Prostate gland (tissue), 2 donors: ENCODE data around the gene MRPL27. TPM values are rescaled to one million over a fixed set of nuclear protein-coding genes. Genes with fewer than 3 reads are reported as not detected.

Experiments used
- DNase-seq: peaks from one replicate; pipeline ENCODE4 v3.0.0-alpha.2; 2019; ENCODE audit warnings: low spot score
- H3K27ac ChIP-seq, 2 donors: fragments of 200-600 bp; sonication (generic); 2 replicates each; pipeline ENCODE4 v1.5.1; 2017 to 2019
- H3K27me3 ChIP-seq: fragments of 200-600 bp; sonication (generic); replicated peaks from 2 replicates; pipeline ENCODE4 v1.5.1; 2019; ENCODE audit not compliant: insufficient read depth
- H3K36me3 ChIP-seq, 2 donors: fragments of 200-600 bp; sonication (generic); 1 replicate in 1 of 2; 2 replicates in 1 of 2; pipeline versions ENCODE4 v1.5.1 to v1.8.1; 2017 to 2019
- H3K4me1 ChIP-seq: fragments of 200-600 bp; sonication (generic); replicated peaks from 2 replicates; pipeline ENCODE4 v1.5.1; 2019
- H3K4me3 ChIP-seq, 2 donors: fragments of 200-600 bp; sonication (generic); 2 replicates each; pipeline ENCODE4 v1.5.1; 2017 to 2019
- H3K9me3 ChIP-seq: fragments of 200-600 bp; sonication (generic); 2 replicates; pipeline ENCODE4 v1.5.1; 2017
- POLR2A ChIP-seq: fragments of 450-650 bp; IDR thresholded peaks from one replicate; pipeline ENCODE4 v1.6.1; 2016; ENCODE audit warnings: antibody characterized with exemption, mild to moderate bottlenecking
- POLR2AphosphoS5 ChIP-seq: sonication (generic); formaldehyde crosslinking; IDR thresholded peaks from one replicate; pipeline ENCODE4 v1.6.1; 2017; ENCODE audit warnings: antibody characterized with exemption
- WGBS: methylation state at CpG from one replicate; pipeline ENCODE4 v1.1.5; 2018; 5-methylcytosine and 5-hydroxymethylcytosine counted together
- intact Hi-C: fragments of 100-400 bp; cut with DNase I; formaldehyde crosslinking; loops from one replicate; pipeline ENCODE4 v1.14.2; 2022
- total RNA-seq, 2 donors: library from RNA; depleted of rRNA; stranded (reverse); fragments of >200 nt; gene quantifications; one replicate each; pipeline ENCODE4 v1.1.0, GENCODE V29; 2016
- TF ChIP-seq, protein P1 (sequence below), 4 experiments: fragments of 200-600 bp in 2 of 4; fragments of 450-650 bp in 2 of 4; sonication (generic) in 2 of 4; IDR thresholded peaks; 1 replicate in 3 of 4; 2 replicates in 1 of 4; pipeline ENCODE4 v1.5.1; 2016 to 2019; ENCODE audit warnings: antibody characterized with exemption in 4 of 4, mild to moderate bottlenecking in 2 of 4, moderate library complexity in 2 of 4

MRPL27 gene
- total RNA-seq, 2 donors from 2014 or later, result 63.3 to 69.6 TPM

GRCh38 chr17:50326831-50327364 lies 46.1 kb downstream of the MRPL27 start:
- H3K9me3 ChIP-seq, result no peaks in the 10 kb centered on the region
- H3K27me3 ChIP-seq, result no peaks in the 10 kb centered on the region
- 82% methylated on average over 9 of the region's 9 CpGs for WGBS
- intact Hi-C loops, result no loop called here
- no peak overlapping the region for H3K4me3 ChIP-seq
- no peaks in the 10 kb centered on the region for H3K4me1 ChIP-seq
- no peaks in the 10 kb centered on the region for H3K36me3 ChIP-seq
- TF ChIP-seq POLR2AphosphoS5, result no peak
- no peak for TF ChIP-seq POLR2A
- TF ChIP-seq, protein P1, sequence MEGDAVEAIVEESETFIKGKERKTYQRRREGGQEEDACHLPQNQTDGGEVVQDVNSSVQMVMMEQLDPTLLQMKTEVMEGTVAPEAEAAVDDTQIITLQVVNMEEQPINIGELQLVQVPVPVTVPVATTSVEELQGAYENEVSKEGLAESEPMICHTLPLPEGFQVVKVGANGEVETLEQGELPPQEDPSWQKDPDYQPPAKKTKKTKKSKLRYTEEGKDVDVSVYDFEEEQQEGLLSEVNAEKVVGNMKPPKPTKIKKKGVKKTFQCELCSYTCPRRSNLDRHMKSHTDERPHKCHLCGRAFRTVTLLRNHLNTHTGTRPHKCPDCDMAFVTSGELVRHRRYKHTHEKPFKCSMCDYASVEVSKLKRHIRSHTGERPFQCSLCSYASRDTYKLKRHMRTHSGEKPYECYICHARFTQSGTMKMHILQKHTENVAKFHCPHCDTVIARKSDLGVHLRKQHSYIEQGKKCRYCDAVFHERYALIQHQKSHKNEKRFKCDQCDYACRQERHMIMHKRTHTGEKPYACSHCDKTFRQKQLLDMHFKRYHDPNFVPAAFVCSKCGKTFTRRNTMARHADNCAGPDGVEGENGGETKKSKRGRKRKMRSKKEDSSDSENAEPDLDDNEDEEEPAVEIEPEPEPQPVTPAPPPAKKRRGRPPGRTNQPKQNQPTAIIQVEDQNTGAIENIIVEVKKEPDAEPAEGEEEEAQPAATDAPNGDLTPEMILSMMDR (IDR thresholded peaks at IDR 0.05), result no peak
- H3K27ac ChIP-seq, result no peak overlapping the region
- no peak for DNase-seq

- WGBS, result 40% methylated on average over 4 of the region's 4 CpGs
- no peaks in the 10 kb centered on the region for H3K27me3 ChIP-seq
- H3K4me1 ChIP-seq, result no peaks in the 10 kb centered on the region
- intact Hi-C loops, result no loop called here
- H3K27ac ChIP-seq, result no peak overlapping the region
- H3K4me3 ChIP-seq, result no peak overlapping the region
- H3K9me3 ChIP-seq, result no peaks in the 10 kb centered on the region
- no peak for DNase-seq
- no peak for TF ChIP-seq POLR2A
- no peak for TF ChIP-seq POLR2AphosphoS5
- H3K36me3 ChIP-seq, result no peaks in the 10 kb centered on the region
Observed at GRCh38 chr17:50325906-50326305, 47.1 kb downstream of the MRPL27 start.

DNA sequence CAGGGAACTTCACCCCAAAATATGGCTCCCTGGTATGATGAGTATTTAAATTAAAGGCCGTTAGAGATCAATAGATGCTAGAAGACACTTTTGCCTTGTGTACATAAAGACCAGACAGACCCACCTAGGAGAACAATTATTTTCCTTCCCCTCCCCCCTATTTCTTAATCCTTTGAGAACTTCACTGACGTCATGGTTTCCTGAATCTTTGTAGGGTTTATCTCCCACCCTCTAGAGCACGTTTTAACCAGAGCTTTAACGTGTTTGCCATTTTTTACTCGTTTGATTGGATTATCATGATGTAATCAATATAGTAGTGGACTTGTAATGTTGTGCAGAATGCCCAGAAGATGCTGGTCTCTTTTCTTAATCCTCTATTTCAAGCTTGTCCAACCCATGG lies 49.9 kb downstream of the MRPL27 start:
- TF ChIP-seq POLR2AphosphoS5 (no peak), POLR2A (no peak)
- TF ChIP-seq, protein P1 (IDR thresholded peaks at IDR 0.05), result no peak

DNA sequence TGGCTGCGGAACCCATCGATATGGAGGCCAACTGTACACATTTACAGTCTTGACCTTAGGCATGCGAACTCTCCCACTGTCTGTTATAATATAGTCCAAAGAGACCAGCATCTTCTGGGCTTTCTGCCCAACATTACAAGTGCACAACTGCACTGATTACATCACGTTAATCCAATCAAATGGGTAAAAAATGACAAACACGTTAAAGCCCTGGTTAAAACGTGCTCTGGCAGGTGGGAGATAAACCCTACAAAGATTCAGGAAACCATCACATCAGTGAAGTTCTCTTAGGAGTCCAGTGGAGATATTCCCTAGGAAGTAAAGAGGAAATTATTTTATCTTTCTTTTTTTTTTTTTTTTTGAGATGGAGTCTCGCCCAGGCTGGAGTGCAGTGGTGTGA lies 50.7 kb downstream of the MRPL27 start:
- Histone ChIP-seq H3K4me3 (no peak overlapping the region), H3K27ac (no peak overlapping the region), H3K27me3 (no peaks in the 10 kb centered on the region), H3K4me1 (peaks cover 7% of the 10 kb centered on the region), H3K36me3 (no peaks in the 10 kb centered on the region), H3K9me3 (no peaks in the 10 kb centered on the region)
- no peak for DNase-seq
- 64% methylated on average over 7 of the region's 7 CpGs for WGBS
- TF ChIP-seq, protein P1 (IDR thresholded peaks at IDR 0.05), result no peak
- no peak for TF ChIP-seq POLR2A
- TF ChIP-seq POLR2AphosphoS5, result no peak
- intact Hi-C loops, result no loop called here

More for the DNA sequence above, 49.9 kb downstream of the MRPL27 start:
- no peak for DNase-seq
- Histone ChIP-seq H3K4me3 (no peak overlapping the region), H3K27ac (no peak overlapping the region), H3K36me3 (no peaks in the 10 kb centered on the region), H3K9me3 (no peaks in the 10 kb centered on the region), H3K27me3 (no peaks in the 10 kb centered on the region), H3K4me1 (peaks cover 7% of the 10 kb centered on the region)
- 73% methylated on average over 5 of the region's 5 CpGs for WGBS
- intact Hi-C loops, result no loop called here

- intact Hi-C loops, result no loop called here
- TF ChIP-seq, protein P1 (IDR thresholded peaks at IDR 0.05), result no peak
- TF ChIP-seq POLR2AphosphoS5, result no peak
- no peak for TF ChIP-seq POLR2A
- no peaks in the 10 kb centered on the region for H3K27me3 ChIP-seq
- H3K9me3 ChIP-seq, result no peaks in the 10 kb centered on the region
- H3K36me3 ChIP-seq, result no peaks in the 10 kb centered on the region
- peak overlapping the region in 1 of 2 donors; percentile 3 for H3K4me3 ChIP-seq
- H3K27ac ChIP-seq, result peak overlapping the region; percentile 49 to 64
- H3K4me1 ChIP-seq, result peaks cover 7% of the 10 kb centered on the region
- WGBS, result 41% methylated on average over 12 of the region's 12 CpGs
- no peak for DNase-seq
Observed at GRCh38 chr17:50319306-50320004, 53.5 kb downstream of the MRPL27 start.
